Activated T-helper 9 cell treated with anti-CD3 and anti-CD28 coated beads, Interleukin-2, amount 50 U/mL, for 16 hours (primary cell): Measurements from ENCODE around the gene ARMH1.
"Not testable (repeated sequence)": the region's sequence is repeated elsewhere in the genome, so short reads cannot be mapped to it uniquely, and the experiment has no call there.

ENCODE experiments used
- DNase-seq: peaks from one replicate; pipeline ENCODE4 v3.0.0-alpha.2; 2020; ENCODE audit warnings: low read depth

The ARMH1 gene

DNA sequence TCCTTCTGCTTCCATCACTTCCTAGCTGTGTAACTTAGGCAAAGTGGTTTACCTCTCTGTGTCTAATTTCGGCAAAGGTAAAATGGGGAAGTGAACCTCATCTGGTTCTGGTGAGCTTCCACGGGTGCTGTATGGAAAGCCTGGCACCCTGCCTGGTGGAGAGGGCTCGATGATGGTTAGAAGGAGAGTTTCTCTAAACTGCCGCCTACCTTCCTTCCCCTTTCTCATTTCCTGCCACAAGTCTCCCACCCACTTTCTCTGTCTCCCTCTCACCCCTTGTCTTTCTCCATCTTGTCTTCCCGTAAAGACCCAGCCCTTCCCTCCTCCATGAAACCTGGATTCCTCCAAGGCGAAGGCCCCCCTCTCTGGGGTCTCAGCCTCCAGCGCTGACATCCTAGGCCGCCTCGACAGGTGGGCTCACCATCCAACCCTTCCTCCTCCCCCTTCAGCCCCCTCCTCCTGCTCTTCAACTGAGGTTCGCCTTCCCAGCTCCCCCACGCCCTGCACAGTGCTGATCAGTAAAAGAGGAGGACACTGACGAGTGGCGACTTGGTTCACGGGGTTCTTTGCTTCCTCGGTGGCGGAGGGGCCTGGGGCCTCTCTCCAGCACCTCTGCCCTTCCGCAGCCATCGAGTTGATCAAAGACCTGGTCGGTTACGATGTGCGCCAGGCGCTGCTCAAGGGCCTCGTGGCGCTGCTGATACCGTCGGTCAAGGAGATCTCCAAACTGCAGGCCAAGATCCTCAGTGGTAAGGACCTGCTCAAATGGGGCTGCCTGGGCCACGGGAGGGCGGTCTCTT, 49.2 kb downstream of the ARMH1 start:
- DNase-seq = no peak

DNA sequence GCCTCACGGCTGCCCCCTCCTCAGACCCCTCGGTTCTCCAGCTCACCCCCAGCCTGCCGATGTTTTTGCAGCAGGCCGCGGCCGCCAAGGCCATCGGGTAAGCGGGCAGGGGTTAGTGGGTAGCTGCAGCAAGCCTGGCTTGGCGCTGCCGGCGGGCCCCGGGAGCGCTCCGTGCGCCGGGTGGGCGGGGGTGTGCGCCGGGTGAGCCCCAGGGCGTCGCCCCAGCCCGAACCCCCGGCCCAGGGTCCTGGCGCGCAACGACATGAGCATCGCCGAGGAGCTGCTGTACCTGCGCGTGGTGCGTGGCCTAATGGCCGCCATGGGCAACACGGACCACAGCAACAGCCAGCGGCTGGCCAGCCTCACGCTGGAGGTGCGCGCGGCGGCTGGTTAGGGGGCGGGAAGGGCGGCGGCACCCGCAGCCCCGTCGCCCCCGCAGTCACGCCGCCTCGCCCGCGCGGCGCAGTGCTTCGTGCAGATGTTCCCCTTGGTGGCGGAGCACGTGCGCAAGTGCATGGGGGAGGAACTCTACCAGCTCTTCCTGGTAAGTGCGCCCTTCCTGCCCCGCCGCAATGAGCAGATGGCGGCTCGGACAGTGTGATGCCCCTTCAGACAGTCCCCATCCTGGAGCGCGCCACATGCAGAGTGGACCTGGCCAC, 49.9 kb downstream of the ARMH1 start:
- DNase-seq = no peak

DNA sequence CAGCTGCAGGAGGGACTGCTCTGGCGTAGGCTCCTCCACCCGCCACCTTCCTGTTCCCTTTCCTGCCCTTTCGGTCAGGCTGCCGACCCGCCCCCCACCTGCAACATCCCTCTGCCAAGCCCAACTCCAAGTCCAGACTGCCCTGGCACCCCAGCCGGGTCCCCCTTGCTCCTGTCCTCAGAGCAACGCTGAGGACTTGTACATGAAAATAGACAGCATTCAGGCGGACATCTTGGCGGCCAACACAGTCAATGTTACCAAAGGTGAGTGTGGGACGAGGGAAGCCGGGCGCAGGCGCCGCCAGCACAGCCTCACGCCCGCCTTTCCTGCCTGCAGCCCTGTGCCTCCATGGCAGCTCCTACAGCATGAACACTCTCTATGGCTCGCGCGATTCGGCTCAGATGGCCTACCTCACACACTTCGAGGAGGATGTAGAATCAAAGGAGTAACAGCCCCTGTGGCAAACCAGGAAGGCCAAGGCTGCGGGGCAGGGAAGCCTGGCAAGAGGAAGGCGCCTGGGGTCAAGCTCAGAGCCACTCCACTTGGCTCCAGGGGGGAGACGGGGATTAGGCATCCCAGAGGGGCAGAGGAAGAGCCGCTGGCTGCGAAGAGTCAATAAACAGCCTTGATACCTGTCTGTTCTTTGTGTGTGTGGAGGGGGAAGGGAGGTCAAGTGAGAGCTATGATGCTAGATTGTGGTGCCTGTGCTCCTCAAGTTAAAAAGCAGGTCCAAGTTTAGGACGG, 50.6 kb downstream of the ARMH1 start:
- no peak for DNase-seq

DNA sequence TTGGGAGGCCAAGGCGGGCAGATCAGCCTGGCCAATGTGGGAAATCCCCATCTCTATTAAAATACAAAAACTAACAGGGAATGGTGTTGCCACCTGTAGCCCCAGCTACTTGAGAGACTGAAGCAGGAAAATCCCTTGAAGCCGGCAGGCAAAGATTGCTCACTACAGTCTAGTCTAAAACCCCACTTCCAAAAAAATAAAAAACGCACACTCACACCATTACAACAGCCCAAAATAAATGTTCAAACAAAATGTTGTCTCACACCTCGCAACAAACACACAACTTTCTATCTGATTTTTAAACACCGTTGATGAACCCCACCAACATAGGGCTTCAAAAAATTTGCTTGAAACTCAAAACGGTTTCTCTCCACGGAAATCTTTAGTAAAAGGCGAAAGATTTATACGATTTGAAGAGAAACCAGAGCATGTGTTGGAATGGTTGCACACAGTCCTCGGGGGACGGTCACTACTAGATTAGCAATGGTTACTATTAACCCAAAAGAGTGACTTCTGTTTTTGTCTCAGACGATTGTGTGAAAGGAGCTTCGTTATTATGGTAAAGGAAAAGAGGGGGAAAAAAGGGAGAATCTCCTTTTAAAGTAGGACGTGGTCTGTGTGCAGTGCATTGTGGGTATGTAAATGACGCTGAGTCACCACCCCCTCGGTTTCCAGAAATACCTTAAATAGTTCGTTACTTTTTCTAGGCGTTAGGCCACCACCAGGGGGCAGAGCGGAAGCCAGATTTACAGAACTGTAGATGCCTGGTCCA, 56.4 kb downstream of the ARMH1 start, which contains the start of gene RNU5D-1:
Gene RNU5D-1, minus strand, starts transcription at position 430 of the 772 bp plus-strand sequence.
- peak; percentile 88 for DNase-seq

DNA sequence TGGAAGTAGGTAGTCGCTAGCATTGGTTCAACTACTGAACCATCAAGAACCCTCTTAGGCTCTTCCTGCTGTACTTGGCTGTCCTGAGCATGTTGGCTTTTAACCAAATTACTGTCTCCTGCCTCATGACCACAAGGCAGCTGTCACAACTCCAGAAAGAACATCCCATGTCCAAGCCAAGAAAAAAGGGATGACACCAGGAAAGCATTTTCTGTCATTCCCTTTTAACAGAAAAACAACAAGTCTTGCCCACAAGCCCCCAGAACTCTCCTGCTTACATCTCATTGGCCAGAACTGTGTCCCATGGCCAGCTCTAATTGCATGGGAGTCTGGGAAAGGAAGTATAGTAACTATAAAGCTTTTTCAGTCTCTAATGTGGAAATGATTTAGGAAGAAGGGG, 58.9 kb downstream of the ARMH1 start:
- DNase-seq = no peak

DNA sequence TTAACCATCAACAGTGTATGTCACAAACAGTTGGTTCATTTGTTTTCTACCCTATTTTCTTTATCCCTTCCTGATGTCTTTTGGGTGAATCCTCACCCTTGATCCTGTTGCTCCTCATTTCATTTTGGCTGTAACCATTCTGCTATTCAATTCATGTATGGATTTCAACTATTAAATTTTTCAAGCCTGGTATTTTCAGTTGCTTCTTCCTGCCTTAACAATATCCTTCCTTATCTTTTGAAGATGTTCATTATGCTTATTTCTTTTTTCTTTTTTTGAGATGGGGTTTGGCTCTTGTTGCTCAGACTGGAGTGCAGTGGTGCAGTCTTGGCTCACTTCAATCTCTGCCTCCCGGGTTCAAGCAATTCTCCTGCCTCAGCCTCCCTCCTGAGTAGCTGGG, 59.3 kb downstream of the ARMH1 start:
- no peak for DNase-seq

DNA sequence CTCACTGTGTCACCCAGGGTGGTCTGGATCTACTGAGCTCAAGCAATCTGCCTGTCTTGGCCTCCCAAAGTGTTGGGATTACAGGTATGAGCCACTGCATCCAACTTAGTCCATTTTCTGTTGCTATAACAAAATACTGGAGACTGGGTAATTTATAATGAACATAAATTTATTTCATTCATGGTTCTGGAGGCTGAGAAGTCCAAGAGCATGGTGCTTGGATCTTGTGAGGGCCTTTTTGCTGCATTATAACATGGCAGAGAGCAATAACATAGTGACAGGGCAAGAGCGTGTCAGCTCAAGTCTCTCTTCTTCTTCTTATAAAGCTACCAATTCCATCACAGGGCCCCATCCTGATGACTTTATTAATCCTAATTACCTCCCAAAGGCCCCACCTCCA, 61.5 kb downstream of the ARMH1 start:
- no peak for DNase-seq

DNA sequence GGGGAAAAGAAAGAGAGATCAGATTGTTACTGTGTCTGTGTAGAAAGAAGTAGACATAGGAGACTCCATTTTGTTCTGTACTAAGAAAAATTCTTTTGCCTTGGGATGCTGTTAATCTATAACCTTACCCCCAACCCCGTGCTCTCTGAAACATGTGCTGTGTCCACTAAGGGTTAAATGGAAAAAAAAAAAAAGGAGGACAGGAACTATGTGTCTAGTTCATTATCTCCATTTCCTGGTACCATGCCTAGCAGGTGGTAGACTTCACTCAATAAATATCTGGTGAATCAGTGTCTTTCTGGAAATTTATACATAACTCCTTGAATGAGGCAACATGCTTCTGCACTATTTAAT, 64.4 kb downstream of the ARMH1 start:
- not testable (repeated sequence) for DNase-seq

DNA sequence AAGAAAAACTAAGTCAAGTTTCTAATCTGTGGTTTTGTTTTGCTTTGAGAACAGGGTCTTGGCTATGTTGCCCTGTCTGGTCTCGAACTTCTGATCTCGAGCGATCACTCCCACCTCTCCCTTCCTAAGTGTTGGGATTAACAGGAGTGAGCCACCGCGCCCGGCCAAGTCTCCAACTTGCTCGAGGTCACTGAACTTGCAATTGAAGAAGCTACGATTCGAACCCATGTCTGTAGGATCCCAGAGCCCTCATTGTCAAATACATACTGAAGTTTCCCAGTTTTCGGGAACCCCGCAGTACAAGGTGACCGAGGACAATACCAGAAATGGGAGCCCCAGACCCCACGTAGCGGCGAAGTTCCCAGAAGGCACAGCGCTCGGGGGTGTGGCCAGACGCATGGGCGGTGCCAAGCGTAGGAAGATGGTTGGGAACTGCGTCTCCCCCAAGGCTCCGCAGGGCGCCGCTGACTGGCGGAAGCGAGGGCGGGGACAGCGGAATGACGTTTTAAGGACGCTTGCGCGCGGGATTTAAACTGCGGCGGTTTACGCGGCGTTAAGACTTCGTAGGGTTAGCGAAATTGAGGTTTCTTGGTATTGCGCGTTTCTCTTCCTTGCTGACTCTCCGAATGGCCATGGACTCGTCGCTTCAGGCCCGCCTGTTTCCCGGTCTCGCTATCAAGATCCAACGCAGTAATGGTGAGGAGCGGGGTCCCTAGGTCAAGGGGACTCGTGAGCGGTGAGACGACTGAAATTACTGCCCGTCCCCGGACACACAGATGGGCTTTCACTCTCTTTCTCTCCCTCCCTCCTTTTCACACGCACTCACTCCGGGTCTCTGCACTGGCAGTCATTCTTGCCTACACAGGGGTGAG, 65.0 kb downstream of the ARMH1 start, which contains the start of gene KIF2C:
Gene KIF2C, plus strand, starts transcription at position 531 of the 872 bp plus-strand sequence. Its CDS starts 96 bp downstream, at position 627.
- DNase-seq = peak; percentile 95

DNA sequence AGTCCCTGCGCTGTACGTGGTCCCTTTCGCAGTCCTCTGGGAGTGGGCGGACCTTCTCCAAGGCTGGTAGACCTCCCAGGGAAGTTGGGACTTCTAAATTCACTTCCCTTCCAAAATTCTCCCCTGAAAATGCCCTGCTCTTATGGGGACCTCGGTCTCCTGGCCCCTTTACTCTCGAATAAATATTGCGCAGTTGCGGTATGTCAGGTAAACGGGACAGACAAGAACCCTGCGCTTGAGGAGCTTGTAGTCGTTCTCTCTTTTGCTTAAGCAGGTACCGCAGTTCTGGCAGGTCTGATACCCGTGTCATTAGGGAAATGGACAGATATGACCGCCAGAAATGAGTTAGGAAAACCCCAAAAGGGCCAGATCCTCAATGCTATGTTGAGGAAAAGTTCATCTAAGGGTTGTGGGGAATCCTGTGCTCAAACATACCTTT, 65.7 kb downstream of the ARMH1 start:
- DNase-seq = no peak

DNA sequence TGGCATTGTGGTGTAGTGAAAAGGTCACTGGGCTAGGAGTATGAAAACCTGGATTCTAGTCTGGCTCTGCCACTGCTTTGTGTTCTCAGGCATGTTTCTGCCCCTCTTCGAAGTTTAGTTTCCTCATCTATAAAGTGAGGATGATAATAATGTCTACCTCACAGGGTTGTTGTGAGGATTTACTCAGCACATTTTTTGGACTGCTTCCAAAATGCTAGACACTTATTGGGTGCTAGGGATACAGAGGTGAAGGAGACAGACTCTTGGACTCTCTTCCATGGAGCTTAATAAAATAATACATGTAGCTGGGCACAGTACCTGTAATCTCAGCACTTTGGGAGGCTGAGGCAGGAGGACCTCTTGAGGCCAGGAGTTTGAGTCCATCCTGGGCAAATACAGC, 68.7 kb downstream of the ARMH1 start:
- no peak for DNase-seq

DNA sequence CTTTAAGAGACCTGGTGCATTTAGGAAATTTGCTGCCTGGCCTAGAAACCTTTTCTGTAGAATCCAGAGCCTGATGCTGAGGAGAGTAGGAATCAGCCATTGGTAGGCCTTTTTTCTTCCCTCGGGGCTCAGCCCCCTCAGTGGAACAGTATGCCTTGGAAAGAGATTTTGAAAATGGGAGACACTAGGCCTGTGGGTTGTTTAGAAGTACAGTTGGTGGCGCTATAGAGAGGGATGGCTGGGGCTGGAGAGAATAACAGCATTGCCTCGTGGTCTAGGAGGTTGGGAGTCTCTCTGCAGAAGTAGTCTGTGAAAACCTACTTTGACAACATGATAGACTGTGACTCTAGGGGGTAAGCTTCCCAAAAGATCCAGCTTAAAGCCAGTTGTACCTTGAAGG, 73.4 kb downstream of the ARMH1 start:
- no peak for DNase-seq

DNA sequence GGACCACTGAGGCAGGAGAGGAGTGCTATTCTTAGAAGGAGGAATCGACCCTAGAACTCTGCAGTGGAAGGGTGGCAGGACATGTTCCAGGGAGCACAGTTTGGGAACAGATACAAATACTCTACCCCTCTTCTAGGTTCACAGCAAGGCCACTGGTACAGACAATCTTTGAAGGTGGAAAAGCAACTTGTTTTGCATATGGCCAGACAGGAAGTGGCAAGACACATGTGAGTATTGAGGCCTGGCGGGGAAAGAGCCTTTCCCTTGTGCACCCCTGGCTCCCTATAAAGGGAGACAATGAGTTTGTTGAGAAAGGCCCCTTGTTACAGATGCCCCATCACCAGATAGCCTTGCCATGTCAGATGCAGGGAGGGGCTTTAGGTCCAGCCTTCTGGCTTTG, 82.9 kb downstream of the ARMH1 start:
- DNase-seq = no peak

DNA sequence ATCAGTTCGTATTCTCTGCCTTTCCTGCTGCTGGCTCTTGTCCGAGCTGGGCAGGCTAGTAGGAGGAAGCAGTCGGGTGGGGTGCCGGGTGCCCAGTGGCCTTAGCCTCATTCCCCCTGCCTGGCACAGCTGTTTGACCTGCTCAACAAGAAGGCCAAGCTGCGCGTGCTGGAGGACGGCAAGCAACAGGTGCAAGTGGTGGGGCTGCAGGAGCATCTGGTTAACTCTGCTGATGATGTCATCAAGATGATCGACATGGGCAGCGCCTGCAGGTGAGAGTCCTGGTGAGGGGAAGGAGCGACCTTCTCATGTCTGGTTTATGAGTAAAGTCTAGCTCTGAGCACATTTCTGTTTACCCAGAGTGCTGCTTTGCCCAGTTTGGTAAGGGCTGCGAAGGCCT, 84.6 kb downstream of the ARMH1 start:
- no peak for DNase-seq

DNA sequence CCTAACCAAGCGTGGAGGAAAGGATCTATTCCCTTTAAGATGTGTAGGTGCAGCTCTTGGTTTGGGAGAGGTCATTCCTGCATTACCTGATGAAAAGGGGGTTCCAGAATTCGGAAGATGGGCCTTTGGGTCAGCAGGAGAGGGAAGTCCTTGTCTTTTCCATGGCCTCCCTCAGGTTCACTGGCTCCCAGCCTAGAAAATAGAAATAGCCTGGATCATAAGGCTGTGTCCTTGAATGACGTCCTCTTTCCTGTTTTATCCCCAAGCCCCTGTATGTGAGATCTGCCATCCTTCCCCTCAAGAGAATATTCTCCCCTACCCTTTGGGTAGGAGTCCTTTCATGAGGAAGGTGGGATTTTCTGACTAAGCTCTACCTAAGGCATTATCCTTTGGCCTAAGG, 86.4 kb downstream of the ARMH1 start:
- no peak for DNase-seq

DNA sequence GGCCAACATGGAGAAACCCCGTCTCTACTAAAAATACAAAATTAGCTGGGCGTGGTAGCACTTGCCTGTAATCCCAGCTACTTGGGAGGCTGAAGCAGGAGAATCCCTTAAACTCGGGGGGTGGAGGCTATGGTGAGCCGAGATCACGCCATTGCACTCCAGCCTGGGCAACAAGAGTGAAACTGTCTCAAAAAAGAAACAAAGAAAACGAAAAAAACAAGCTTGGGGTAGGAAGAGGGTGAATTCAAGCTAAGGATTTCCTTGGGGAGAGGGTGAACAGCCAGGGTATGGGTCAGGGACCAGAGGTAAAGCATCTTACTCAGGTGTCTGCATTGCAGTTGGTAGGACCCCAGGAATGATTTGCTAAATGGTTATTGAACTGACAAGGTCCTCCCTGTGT, 91.9 kb downstream of the ARMH1 start:
- not testable (repeated sequence) for DNase-seq
